HG03066 (cell line): ENCODE results near the gene IFTAP.
A peak's percentile ranks its signal among the peaks of the same experiment; 100 is the strongest.

Source experiments
- ATAC-seq: cut with Tn5 transposase; IDR thresholded peaks from one replicate; pipeline ENCODE4 v1.9.1; 2021; ENCODE audit warnings: low read depth; ENCODE audit not compliant: unreplicated experiment

Gene IFTAP

DNA sequence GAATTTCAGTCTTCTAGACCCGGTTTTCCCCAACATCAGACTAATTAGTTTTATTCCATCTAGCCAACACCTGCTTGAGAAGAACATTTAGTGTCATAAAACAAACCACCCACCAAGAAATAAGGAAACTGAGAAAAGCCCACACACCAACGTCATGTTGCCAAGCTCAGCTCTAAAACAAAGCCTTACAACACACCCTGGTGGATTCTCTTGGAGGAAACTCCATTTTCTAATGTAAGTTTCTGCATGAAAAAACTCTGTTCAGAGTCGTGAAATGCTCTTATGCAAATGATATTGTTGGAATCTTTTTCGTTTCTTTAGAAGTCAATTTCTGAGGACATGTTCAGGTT is 108.7 kb downstream of the IFTAP start:
- peak; percentile 33 for ATAC-seq
